Naive thymus-derived CD4-positive, alpha-beta T cell (primary cell): ENCODE data around the gene ATP11A. TPM values are rescaled to one million over a fixed set of nuclear protein-coding genes. Genes with fewer than 3 reads are reported as not detected.

Experiments used
- ATAC-seq: fragments of 150-1000 bp; cut with Tn5 transposase; 2 replicates; pipeline ENCODE4 v1.10.0; 2021; ENCODE audit warnings: mild to moderate bottlenecking, moderate library complexity
- CTCF ChIA-PET: fragments of 350-600 bp; sonication (Branson Sonifier 250); formaldehyde crosslinking; loops from one replicate; lab custom pipeline; 2021; ENCODE audit warnings: antibody characterized with exemption; lab: Charles Lee
- POLR2A ChIA-PET: fragments of 350-600 bp; sonication (Branson Sonifier 250); formaldehyde crosslinking; loops from one replicate; lab custom pipeline; 2021; ENCODE audit warnings: antibody characterized with exemption, inconsistent platforms; lab: Charles Lee
- DNase-seq, 9 donors: peaks; one replicate each; pipeline versions ENCODE4 v3.0.0 to v3.0.0-alpha.2; 2020 to 2022; ENCODE audit warnings: mixed read lengths in 1 of 9
- H3K27ac ChIP-seq: one replicate; pipeline ENCODE4 v1.7.0; 2013; ENCODE audit warnings: mild to moderate bottlenecking, low read depth, low read length, moderate library complexity
- H3K27me3 ChIP-seq, 2 donors: one replicate each; pipeline ENCODE4 v1.7.0; 2013; ENCODE audit warnings: low read length in 2 of 2, mild to moderate bottlenecking in 2 of 2, moderate library complexity in 2 of 2; ENCODE audit not compliant: control insufficient read depth in 2 of 2, insufficient read depth in 2 of 2
- H3K36me3 ChIP-seq, 3 experiments: 1 replicate in 2 of 3; 2 replicates in 1 of 3; pipeline ENCODE4 v1.7.0; 2013; ENCODE audit warnings: low read length in 3 of 3, mild to moderate bottlenecking in 3 of 3, moderate library complexity in 1 of 3; ENCODE audit not compliant: insufficient read depth in 3 of 3, control insufficient read depth in 2 of 3
- H3K4me1 ChIP-seq, 2 donors: one replicate each; pipeline ENCODE4 v1.7.0; 2013; ENCODE audit warnings: low read length in 2 of 2, mild to moderate bottlenecking in 2 of 2, moderate library complexity in 1 of 2; ENCODE audit not compliant: control insufficient read depth in 2 of 2, insufficient read depth in 2 of 2
- H3K4me3 ChIP-seq: 2 replicates; pipeline ENCODE4 v1.7.0; 2013; ENCODE audit warnings: mild to moderate bottlenecking, low read length
- H3K9me3 ChIP-seq, 3 experiments: 1 replicate in 2 of 3; 2 replicates in 1 of 3; pipeline ENCODE4 v1.7.0; 2013; ENCODE audit warnings: low read length in 3 of 3; ENCODE audit not compliant: control insufficient read depth in 2 of 3
- H3K27ac Mint-ChIP-seq, 9 donors: one replicate each; pipeline ENCODE4 v1.8.0; 2020 to 2022; ENCODE audit warnings: mixed read lengths in 9 of 9, mild to moderate bottlenecking in 8 of 9, moderate library complexity in 5 of 9, inconsistent platforms in 2 of 9
- H3K27me3 Mint-ChIP-seq, 5 donors: one replicate each; pipeline ENCODE4 v1.8.0; 2021 to 2022; ENCODE audit warnings: mixed read lengths in 5 of 5, mild to moderate bottlenecking in 1 of 5
- H3K36me3 Mint-ChIP-seq, 5 donors: one replicate each; pipeline ENCODE4 v1.8.0; 2020 to 2022; ENCODE audit warnings: mixed read lengths in 5 of 5, mild to moderate bottlenecking in 3 of 5, inconsistent platforms in 1 of 5
- H3K4me1 Mint-ChIP-seq, 7 donors: one replicate each; pipeline ENCODE4 v1.8.0; 2020 to 2022; ENCODE audit warnings: mixed read lengths in 7 of 7, mild to moderate bottlenecking in 3 of 7, inconsistent platforms in 1 of 7
- H3K4me3 Mint-ChIP-seq, 10 donors: one replicate each; pipeline ENCODE4 v1.8.0; 2020 to 2022; ENCODE audit warnings: mild to moderate bottlenecking in 10 of 10, mixed read lengths in 10 of 10, moderate library complexity in 6 of 10, inconsistent platforms in 2 of 10
- H3K9me3 Mint-ChIP-seq, 11 donors: one replicate each; pipeline ENCODE4 v1.8.0; 2020 to 2022; ENCODE audit warnings: mixed read lengths in 11 of 11, mild to moderate bottlenecking in 4 of 11, inconsistent platforms in 1 of 11, moderate library complexity in 1 of 11
- intact Hi-C, 2 donors: fragments of 100-400 bp; cut with micrococcal nuclease; formaldehyde crosslinking; loops; one replicate each; pipeline ENCODE4 v1.15.1; 2023
- polyA plus RNA-seq, 2 donors: library from polyadenylated mRNA; unstranded; fragments of 300-500 nt; fragmentation: Illumina TruSeq; gene quantifications; one replicate each; pipeline ENCODE4 v1.2.3, GENCODE V29; 2021
- total RNA-seq, 6 experiments: library from RNA in 5 of 6; stranded (reverse) in 5 of 6; gene quantifications; 1 replicate in 5 of 6; 2 replicates in 1 of 6; pipeline ENCODE4 v1.2.3 and lab custom pipeline; 2021 to 2026

Gene ATP11A
- total and polyA plus RNA-seq, 7 experiments from 2014 or later = 4.3 to 111 (median 58.5) TPM

- no peaks in the 10 kb centered on the region for H3K9me3 ChIP-seq
- Mint-ChIP-seq H3K27me3 (no peaks in the 10 kb centered on the region), H3K36me3 (peaks cover 19 to 85% (median 59%) of the 10 kb centered on the region in 5 donors), H3K4me1 (peaks cover 0 to 5% (median 0%) of the 10 kb centered on the region in 7 donors), H3K27ac (no peak overlapping the region), H3K4me3 (no peak overlapping the region), H3K9me3 (peaks cover 0 to 5% (median 0%) of the 10 kb centered on the region in 11 donors)
- H3K27me3 ChIP-seq = no peaks in the 10 kb centered on the region
- H3K27ac ChIP-seq = no peak overlapping the region
- ChIA-PET CTCF (no interaction called here), POLR2A (no interaction called here)
- DNase-seq (no peak), ATAC-seq (no peak)
- peaks cover 0 to 72% (median 3%) of the 10 kb centered on the region in 3 experiments for H3K36me3 ChIP-seq
- H3K4me3 ChIP-seq = no peak overlapping the region
- no peaks in the 10 kb centered on the region for H3K4me1 ChIP-seq
- intact Hi-C loops = no loop called here
Observed at GRCh38 chr13:112818040-112818697, 128.3 kb downstream of the ATP11A start.

GRCh38 chr13:112818698-112819045 lies 128.8 kb downstream of the ATP11A start:
- H3K27me3 Mint-ChIP-seq = no peaks in the 10 kb centered on the region
- Histone ChIP-seq H3K36me3 (peaks cover 0 to 71% (median 3%) of the 10 kb centered on the region in 3 experiments), H3K4me1 (no peaks in the 10 kb centered on the region), H3K4me3 (no peak overlapping the region), H3K9me3 (no peaks in the 10 kb centered on the region), H3K27ac (no peak overlapping the region), H3K27me3 (no peaks in the 10 kb centered on the region)
- ATAC-seq (no peak), DNase-seq (no peak)
- ChIA-PET CTCF (no interaction called here), POLR2A (no interaction called here)
- H3K36me3 Mint-ChIP-seq = peaks cover 19 to 84% (median 56%) of the 10 kb centered on the region in 5 donors
- no peaks in the 10 kb centered on the region for H3K9me3 Mint-ChIP-seq
- H3K27ac Mint-ChIP-seq = no peak overlapping the region
- intact Hi-C loops = no loop called here
- no peak overlapping the region for H3K4me3 Mint-ChIP-seq
- peaks cover 0 to 5% (median 0%) of the 10 kb centered on the region in 7 donors for H3K4me1 Mint-ChIP-seq

- ChIA-PET CTCF (no interaction called here), POLR2A (no interaction called here)
- no peak overlapping the region for H3K4me3 Mint-ChIP-seq
- Histone ChIP-seq H3K27me3 (no peaks in the 10 kb centered on the region), H3K4me3 (no peak overlapping the region), H3K4me1 (no peaks in the 10 kb centered on the region), H3K27ac (no peak overlapping the region), H3K36me3 (peaks cover 0 to 73% (median 3%) of the 10 kb centered on the region in 3 experiments), H3K9me3 (no peaks in the 10 kb centered on the region)
- H3K27ac Mint-ChIP-seq = no peak overlapping the region
- DNase-seq (no peak), ATAC-seq (no peak)
- peaks cover 0 to 5% (median 0%) of the 10 kb centered on the region in 7 donors for H3K4me1 Mint-ChIP-seq
- H3K27me3 Mint-ChIP-seq = no peaks in the 10 kb centered on the region
- no peaks in the 10 kb centered on the region for H3K9me3 Mint-ChIP-seq
- intact Hi-C loops = no loop called here
- H3K36me3 Mint-ChIP-seq = peaks cover 19 to 88% (median 59%) of the 10 kb centered on the region in 5 donors
Observed at GRCh38 chr13:112819111-112819510, 129.3 kb downstream of the ATP11A start.

GRCh38 chr13:112819816-112820215 lies 130.0 kb downstream of the ATP11A start:
- CTCF ChIA-PET = no interaction called here
- H3K9me3 ChIP-seq = no peaks in the 10 kb centered on the region
- no peak overlapping the region for H3K27ac Mint-ChIP-seq
- no peak overlapping the region for H3K4me3 Mint-ChIP-seq
- peaks cover 0 to 5% (median 0%) of the 10 kb centered on the region in 7 donors for H3K4me1 Mint-ChIP-seq
- POLR2A ChIA-PET = no interaction called here
- ATAC-seq (no peak), DNase-seq (no peak)
- no peaks in the 10 kb centered on the region for H3K9me3 Mint-ChIP-seq
- H3K36me3 Mint-ChIP-seq = peaks cover 19 to 87% (median 59%) of the 10 kb centered on the region in 5 donors
- H3K36me3 ChIP-seq = peaks cover 0 to 76% (median 3%) of the 10 kb centered on the region in 3 experiments
- intact Hi-C loops = no loop called here
- no peaks in the 10 kb centered on the region for H3K4me1 ChIP-seq
- no peaks in the 10 kb centered on the region for H3K27me3 Mint-ChIP-seq
- H3K4me3 ChIP-seq = no peak overlapping the region
- no peaks in the 10 kb centered on the region for H3K27me3 ChIP-seq
- H3K27ac ChIP-seq = no peak overlapping the region

- POLR2A ChIA-PET = no interaction called here
- Mint-ChIP-seq H3K4me1 (peaks cover 0 to 3% (median 0%) of the 10 kb centered on the region in 7 donors), H3K27me3 (no peaks in the 10 kb centered on the region), H3K4me3 (no peak overlapping the region), H3K9me3 (no peaks in the 10 kb centered on the region), H3K36me3 (peaks cover 21 to 87% (median 58%) of the 10 kb centered on the region in 5 donors), H3K27ac (no peak overlapping the region)
- H3K27me3 ChIP-seq = no peaks in the 10 kb centered on the region
- no peaks in the 10 kb centered on the region for H3K4me1 ChIP-seq
- DNase-seq (no peak), ATAC-seq (no peak)
- H3K9me3 ChIP-seq = no peaks in the 10 kb centered on the region
- intact Hi-C loops = no loop called here
- no peak overlapping the region for H3K27ac ChIP-seq
- CTCF ChIA-PET = no interaction called here
- peaks cover 0 to 76% (median 3%) of the 10 kb centered on the region in 3 experiments for H3K36me3 ChIP-seq
- no peak overlapping the region for H3K4me3 ChIP-seq
Observed at GRCh38 chr13:112820318-112820717, 130.5 kb downstream of the ATP11A start.

GRCh38 chr13:112821340-112822055 lies 131.7 kb downstream of the ATP11A start:
- Mint-ChIP-seq H3K36me3 (peaks cover 16 to 85% (median 58%) of the 10 kb centered on the region in 5 donors), H3K27me3 (no peaks in the 10 kb centered on the region), H3K9me3 (no peaks in the 10 kb centered on the region), H3K27ac (no peak overlapping the region), H3K4me1 (peaks cover 0 to 2% (median 0%) of the 10 kb centered on the region in 7 donors), H3K4me3 (no peak overlapping the region)
- H3K36me3 ChIP-seq = peaks cover 0 to 84% (median 5%) of the 10 kb centered on the region in 3 experiments
- H3K4me3 ChIP-seq = no peak overlapping the region
- no peaks in the 10 kb centered on the region for H3K4me1 ChIP-seq
- no peaks in the 10 kb centered on the region for H3K9me3 ChIP-seq
- H3K27me3 ChIP-seq = no peaks in the 10 kb centered on the region
- ATAC-seq = no peak
- ChIA-PET POLR2A (interaction anchor here (0.7 kb wide), 1 partner anchor 242 kb away, joined by 3 read pairs; no protein-coding TSS in a partner anchor), CTCF (no interaction called here)
- intact Hi-C loops = no loop called here
- DNase-seq = no peak
- H3K27ac ChIP-seq = no peak overlapping the region
